Measurements from ENCODE around the gene NANP. TPM values are rescaled to one million over a fixed set of nuclear protein-coding genes. Genes with fewer than 3 reads are reported as not detected.

The NANP gene
- total and polyA plus RNA-seq, 4 donors = 3.8 to 7.9 (median 5.4) TPM

GRCh38 chr20:25576783-25577530 is 46.9 kb downstream of the NANP start:
- Histone ChIP-seq H3K4me1 (ENCODE audit: control insufficient read depth, insufficient read depth, low read length) (peaks cover 8% of the 10 kb centered on the region), H3K9me3 (ENCODE audit: control insufficient read depth, insufficient read depth, low read length) (no peaks in the 10 kb centered on the region), H3K27me3 (ENCODE audit: control insufficient read depth, insufficient read depth, low read length) (no peaks in the 10 kb centered on the region), H3K27ac (ENCODE audit: low read depth, low read length) (no peak overlapping the region), H3K4me3 (ENCODE audit: low read depth, low read length) (no peak overlapping the region), H3K36me3 (ENCODE audit: control insufficient read depth, insufficient read depth, low read length) (peaks cover 5% of the 10 kb centered on the region)
- 84% methylated on average over 13 of the region's 16 CpGs for WGBS (ENCODE audit: insufficient coverage)
- no peak for DNase-seq (ENCODE audit: low read depth in 4 of 6, low spot score in 6 of 6)

- WGBS (ENCODE audit: insufficient coverage) = 40% methylated on average over 1 of the region's 3 CpGs
- Histone ChIP-seq H3K36me3 (ENCODE audit: control insufficient read depth, insufficient read depth, low read length) (peaks cover 10% of the 10 kb centered on the region), H3K27ac (ENCODE audit: low read depth, low read length) (no peak overlapping the region), H3K4me1 (ENCODE audit: control insufficient read depth, insufficient read depth, low read length) (peaks cover 5% of the 10 kb centered on the region), H3K27me3 (ENCODE audit: control insufficient read depth, insufficient read depth, low read length) (no peaks in the 10 kb centered on the region), H3K4me3 (ENCODE audit: low read depth, low read length) (no peak overlapping the region), H3K9me3 (ENCODE audit: control insufficient read depth, insufficient read depth, low read length) (no peaks in the 10 kb centered on the region)
- DNase-seq (ENCODE audit: low read depth in 4 of 6, low spot score in 6 of 6) = no peak
Observed at GRCh38 chr20:25574411-25574810, 49.4 kb downstream of the NANP start.

GRCh38 chr20:25573288-25574251 is 50.2 kb downstream of the NANP start:
- Histone ChIP-seq H3K27ac (ENCODE audit: low read depth, low read length) (no peak overlapping the region), H3K4me3 (ENCODE audit: low read depth, low read length) (no peak overlapping the region), H3K4me1 (ENCODE audit: control insufficient read depth, insufficient read depth, low read length) (no peaks in the 10 kb centered on the region), H3K27me3 (ENCODE audit: control insufficient read depth, insufficient read depth, low read length) (no peaks in the 10 kb centered on the region), H3K36me3 (ENCODE audit: control insufficient read depth, insufficient read depth, low read length) (peaks cover 12% of the 10 kb centered on the region), H3K9me3 (ENCODE audit: control insufficient read depth, insufficient read depth, low read length) (no peaks in the 10 kb centered on the region)
- no peak for DNase-seq (ENCODE audit: low read depth in 4 of 6, low spot score in 6 of 6)
- 100% methylated on average over 1 of the region's 6 CpGs for WGBS (ENCODE audit: insufficient coverage)

- DNase-seq (ENCODE audit: low read depth in 4 of 6, low spot score in 6 of 6) = no peak
- H3K36me3 ChIP-seq (ENCODE audit: control insufficient read depth, insufficient read depth, low read length) = peaks cover 8% of the 10 kb centered on the region
- no peak overlapping the region for H3K27ac ChIP-seq (ENCODE audit: low read depth, low read length)
- WGBS (ENCODE audit: insufficient coverage) = 100% methylated on average over 1 of the region's 2 CpGs
- no peak overlapping the region for H3K4me3 ChIP-seq (ENCODE audit: low read depth, low read length)
- no peaks in the 10 kb centered on the region for H3K27me3 ChIP-seq (ENCODE audit: control insufficient read depth, insufficient read depth, low read length)
- no peaks in the 10 kb centered on the region for H3K4me1 ChIP-seq (ENCODE audit: control insufficient read depth, insufficient read depth, low read length)
- no peaks in the 10 kb centered on the region for H3K9me3 ChIP-seq (ENCODE audit: control insufficient read depth, insufficient read depth, low read length)
Observed at GRCh38 chr20:25571817-25572216, 52.0 kb downstream of the NANP start.

- WGBS (ENCODE audit: insufficient coverage) = 95% methylated on average over 2 of the region's 2 CpGs
- Histone ChIP-seq H3K27me3 (ENCODE audit: control insufficient read depth, insufficient read depth, low read length) (no peaks in the 10 kb centered on the region), H3K4me1 (ENCODE audit: control insufficient read depth, insufficient read depth, low read length) (no peaks in the 10 kb centered on the region), H3K9me3 (ENCODE audit: control insufficient read depth, insufficient read depth, low read length) (no peaks in the 10 kb centered on the region), H3K4me3 (ENCODE audit: low read depth, low read length) (no peak overlapping the region), H3K27ac (ENCODE audit: low read depth, low read length) (no peak overlapping the region), H3K36me3 (ENCODE audit: control insufficient read depth, insufficient read depth, low read length) (peaks cover 8% of the 10 kb centered on the region)
- DNase-seq (ENCODE audit: low read depth in 4 of 6, low spot score in 6 of 6) = no peak
Observed at GRCh38 chr20:25571240-25571639, 52.6 kb downstream of the NANP start.

GRCh38 chr20:25570148-25570530 is 53.7 kb downstream of the NANP start:
- DNase-seq (ENCODE audit: low read depth in 4 of 6, low spot score in 6 of 6) = no peak
- Histone ChIP-seq H3K27me3 (ENCODE audit: control insufficient read depth, insufficient read depth, low read length) (no peaks in the 10 kb centered on the region), H3K27ac (ENCODE audit: low read depth, low read length) (no peak overlapping the region), H3K4me3 (ENCODE audit: low read depth, low read length) (no peak overlapping the region), H3K36me3 (ENCODE audit: control insufficient read depth, insufficient read depth, low read length) (peaks cover 8% of the 10 kb centered on the region), H3K4me1 (ENCODE audit: control insufficient read depth, insufficient read depth, low read length) (peaks cover 3% of the 10 kb centered on the region), H3K9me3 (ENCODE audit: control insufficient read depth, insufficient read depth, low read length) (no peaks in the 10 kb centered on the region)
- WGBS (ENCODE audit: insufficient coverage) = 98% methylated on average over 4 of the region's 7 CpGs

- no peaks in the 10 kb centered on the region for H3K27me3 ChIP-seq (ENCODE audit: control insufficient read depth, insufficient read depth, low read length)
- peaks cover 1% of the 10 kb centered on the region for H3K9me3 ChIP-seq (ENCODE audit: control insufficient read depth, insufficient read depth, low read length)
- no peak overlapping the region for H3K4me3 ChIP-seq (ENCODE audit: low read depth, low read length)
- WGBS (ENCODE audit: insufficient coverage) = no CpG with 5 or more reads among the region's 2 CpGs
- no peak overlapping the region for H3K27ac ChIP-seq (ENCODE audit: low read depth, low read length)
- peaks cover 8% of the 10 kb centered on the region for H3K36me3 ChIP-seq (ENCODE audit: control insufficient read depth, insufficient read depth, low read length)
- DNase-seq (ENCODE audit: low read depth in 4 of 6, low spot score in 6 of 6) = no peak
- H3K4me1 ChIP-seq (ENCODE audit: control insufficient read depth, insufficient read depth, low read length) = peaks cover 3% of the 10 kb centered on the region
Observed at GRCh38 chr20:25567286-25567685, 56.5 kb downstream of the NANP start.

GRCh38 chr20:25566821-25567220 is 57.0 kb downstream of the NANP start:
- WGBS (ENCODE audit: insufficient coverage) = no CpG with 5 or more reads among the region's 2 CpGs

GRCh38 chr20:25565578-25566157 is 58.1 kb downstream of the NANP start:
- Histone ChIP-seq H3K27me3 (ENCODE audit: control insufficient read depth, insufficient read depth, low read length) (no peaks in the 10 kb centered on the region), H3K4me1 (ENCODE audit: control insufficient read depth, insufficient read depth, low read length) (peaks cover 3% of the 10 kb centered on the region), H3K9me3 (ENCODE audit: control insufficient read depth, insufficient read depth, low read length) (peaks cover 1% of the 10 kb centered on the region), H3K36me3 (ENCODE audit: control insufficient read depth, insufficient read depth, low read length) (peaks cover 4% of the 10 kb centered on the region), H3K4me3 (ENCODE audit: low read depth, low read length) (no peak overlapping the region), H3K27ac (ENCODE audit: low read depth, low read length) (no peak overlapping the region)
- 77% methylated on average over 6 of the region's 6 CpGs for WGBS (ENCODE audit: insufficient coverage)
- no peak for DNase-seq (ENCODE audit: low read depth in 4 of 6, low spot score in 6 of 6)

More at GRCh38 chr20:25566821-25567220, 57.0 kb downstream of the NANP start:
- H3K27ac ChIP-seq (ENCODE audit: low read depth, low read length) = no peak overlapping the region
- no peak overlapping the region for H3K4me3 ChIP-seq (ENCODE audit: low read depth, low read length)
- no peak for DNase-seq (ENCODE audit: low read depth in 4 of 6, low spot score in 6 of 6)
- H3K36me3 ChIP-seq (ENCODE audit: control insufficient read depth, insufficient read depth, low read length) = peaks cover 8% of the 10 kb centered on the region
- H3K9me3 ChIP-seq (ENCODE audit: control insufficient read depth, insufficient read depth, low read length) = peaks cover 1% of the 10 kb centered on the region
- peaks cover 3% of the 10 kb centered on the region for H3K4me1 ChIP-seq (ENCODE audit: control insufficient read depth, insufficient read depth, low read length)
- H3K27me3 ChIP-seq (ENCODE audit: control insufficient read depth, insufficient read depth, low read length) = no peaks in the 10 kb centered on the region
